Activated T-cell treated with anti-CD3 and anti-CD28 coated beads for 4 hours (primary cell): ENCODE data around the gene RAB21.

Experiments
- DNase-seq: peaks from one replicate; pipeline ENCODE4 v3.0.0-alpha.2; 2020

RAB21 gene

GRCh38 chr12:71754461-71755145, at the start of gene RAB21:
TSS of gene RAB21 (plus strand) at chr12:71754863. CDS start at chr12:71755130, 267 bp downstream.
- peak; percentile 98 for DNase-seq

GRCh38 chr12:71704920-71705319, 49.7 kb upstream of the RAB21 start:
- DNase-seq: no peak

- no peak for DNase-seq
Observed at GRCh38 chr12:71708658-71709057, 46.0 kb upstream of the RAB21 start.

GRCh38 chr12:71710276-71711125, 44.2 kb upstream of the RAB21 start:
- no peak for DNase-seq

- no peak for DNase-seq
Observed at GRCh38 chr12:71718611-71719010, 36.1 kb upstream of the RAB21 start.

GRCh38 chr12:71719647-71720370, 34.9 kb upstream of the RAB21 start:
- DNase-seq: no peak

- no peak for DNase-seq
Observed at GRCh38 chr12:71721783-71722505, 32.7 kb upstream of the RAB21 start.

GRCh38 chr12:71725011-71725410, 29.7 kb upstream of the RAB21 start:
- no peak for DNase-seq

GRCh38 chr12:71726548-71726947, 28.1 kb upstream of the RAB21 start:
- no peak for DNase-seq

GRCh38 chr12:71727958-71728357, 26.7 kb upstream of the RAB21 start:
- no peak for DNase-seq

GRCh38 chr12:71730936-71731335, 23.7 kb upstream of the RAB21 start:
- DNase-seq: no peak

GRCh38 chr12:71731439-71732356, 23.0 kb upstream of the RAB21 start:
- no peak for DNase-seq

GRCh38 chr12:71732357-71732712, 22.3 kb upstream of the RAB21 start:
- no peak for DNase-seq

- no peak for DNase-seq
Observed at GRCh38 chr12:71737197-71737596, 17.5 kb upstream of the RAB21 start.

- no peak for DNase-seq
Observed at GRCh38 chr12:71742998-71743397, 11.7 kb upstream of the RAB21 start.

GRCh38 chr12:71744522-71745300, 10.0 kb upstream of the RAB21 start:
- no peak for DNase-seq

GRCh38 chr12:71746974-71747611, 7.6 kb upstream of the RAB21 start:
- DNase-seq: peak; percentile 36

GRCh38 chr12:71748081-71748850, 6.4 kb upstream of the RAB21 start:
- no peak for DNase-seq

GRCh38 chr12:71749666-71750065, 5.0 kb upstream of the RAB21 start:
- DNase-seq: no peak

- DNase-seq: no peak
Observed at GRCh38 chr12:71752891-71753290, 1.8 kb upstream of the RAB21 start.
